ENCODE measurements around the gene PCNT. TPM values are rescaled to one million over a fixed set of nuclear protein-coding genes. Genes with fewer than 3 reads are reported as not detected.

The PCNT gene
- total and polyA plus RNA-seq, 2 of the 8 experiments (the other 6 are each of a cell fraction or from before 2014, with no cell fraction given), result 9.9 to 45.1 TPM

- FAIRE-seq, result no peak
- POLR2A ChIA-PET (ENCODE audit: partially characterized antibody), result no interaction called here
Measured at GRCh38 chr21:46492851-46493250, 168.9 kb downstream of the PCNT start.

More at GRCh38 chr21:46492851-46493250, 168.9 kb downstream of the PCNT start:
- Histone ChIP-seq H4K5ac (ENCODE audit: insufficient read length, low read depth, low read length) (no peak overlapping the region), H4K8ac (ENCODE audit: extremely low read depth, insufficient read depth, low read length) (no peak overlapping the region), H3K79me1 (ENCODE audit: low read depth, low read length) (no peaks in the 10 kb centered on the region), H2BK12ac (ENCODE audit: low read depth, low read length) (no peak overlapping the region), H3K27ac (ENCODE audit: low read depth, low read length) (no peak overlapping the region), H3K9ac (replicated peaks in 1 of 4; ENCODE audit: extremely low read depth in 1 of 4, low read depth in 3 of 4, low read length in 3 of 4) (no peak overlapping the region), H3K18ac (ENCODE audit: extremely low read depth, low read length) (no peak overlapping the region), H3K56ac (replicated peaks; ENCODE audit: insufficient read length, low read depth, low read length) (no peak overlapping the region), H3K23ac (ENCODE audit: insufficient read length) (no peak overlapping the region), H2BK20ac (ENCODE audit: low read length) (no peak overlapping the region), H3K4me3 (ENCODE audit: extremely low read depth in 1 of 4, insufficient read depth in 2 of 4, low read depth in 3 of 4, low read length in 4 of 4) (no peak overlapping the region), H3K4ac (replicated peaks; ENCODE audit: insufficient read length, low read depth, low read length) (no peak overlapping the region), H4K91ac (replicated peaks; ENCODE audit: insufficient read length, low read length) (no peak overlapping the region), H2BK5ac (ENCODE audit: low read depth, low read length) (no peak overlapping the region), H4K20me1 (replicated peaks in 1 of 2; ENCODE audit: control insufficient read depth in 1 of 2, insufficient read depth in 2 of 2, low read length in 2 of 2) (peaks cover 0 to 6% of the 10 kb centered on the region in 2 experiments), H3K4me2 (ENCODE audit: insufficient read depth in 1 of 2, low read depth in 2 of 2, low read length in 2 of 2) (no peak overlapping the region), H2BK15ac (ENCODE audit: low read length) (no peak overlapping the region), H3K23me2 (ENCODE audit: low read depth, low read length) (no peaks in the 10 kb centered on the region), H2AK5ac (ENCODE audit: low read depth, low read length) (no peak overlapping the region), H3K79me2 (ENCODE audit: control insufficient read depth in 1 of 2, insufficient read depth in 2 of 2, low read length in 2 of 2) (no peaks in the 10 kb centered on the region), H3K14ac (ENCODE audit: insufficient read length) (no peak overlapping the region), H3K9me3 (ENCODE audit: insufficient read depth in 2 of 2, low read depth in 1 of 2, low read length in 1 of 2) (no peaks in the 10 kb centered on the region), H2AFZ (ENCODE audit: low read length) (no peak overlapping the region), H3K27me3 (replicated peaks in 1 of 4; ENCODE audit: control insufficient read depth in 3 of 4, extremely low read depth in 1 of 4, insufficient read depth in 3 of 4, low read length in 3 of 4) (no peaks in the 10 kb centered on the region), H2BK120ac (replicated peaks; ENCODE audit: low read depth, low read length) (no peak overlapping the region), H3K36me3 (ENCODE audit: control insufficient read depth in 2 of 4, insufficient read depth in 4 of 4, low read length in 3 of 4) (peaks cover 0 to 4% (median 3%) of the 10 kb centered on the region in 4 experiments; a peak in 3 of 8 replicates), H3K4me1 (replicated peaks in 1 of 4; ENCODE audit: control insufficient read depth in 3 of 4, insufficient read depth in 4 of 4, low read length in 3 of 4) (peaks cover 0 to 2% (median 0%) of the 10 kb centered on the region in 4 experiments; a peak in 1 of 7 replicates)
- 84% methylated on average over 5 of the region's 5 CpGs; no CpG with 5 or more reads in 1 of the 2 experiments for WGBS, 2 experiments (ENCODE audit: extremely low coverage in 1 of 2, insufficient coverage in 1 of 2, insufficient read length in 1 of 2, insufficient replicate concordance in 2 of 2, low coverage in 1 of 2, low lambda C conversion rate in 2 of 2, missing lambda C conversion rate in 1 of 2)
- CTCF ChIA-PET (ENCODE audit: partially characterized antibody), result no interaction called here
- DNase-seq (ENCODE audit: low read depth in 1 of 2, low spot score in 2 of 2), result no peak
- TF ChIP-seq EZH2 (IDR thresholded peaks at IDR 0.05; ENCODE audit: low read depth, low read length, severe bottlenecking) (no peak), TCF12 (IDR thresholded peaks at IDR 0.05; ENCODE audit: low read depth, low read length) (no peak)
